HepG2 (cell line): ENCODE results near the gene SERTAD3. TPM values are rescaled to one million over a fixed set of nuclear protein-coding genes. Genes with fewer than 3 reads are reported as not detected.

Experiments
- ATAC-seq: fragments of 200-7000 bp; cut with Tn5 transposase; 3 replicates; pipeline ENCODE4 v1.9.1; 2020; ENCODE audit warnings: mild to moderate bottlenecking, moderate library complexity
- BruUV-seq: library from RNA; stranded (reverse); fragments of 400-500 nt; replicated peaks from 2 replicates; lab custom pipeline; 2021; lab: Mats Ljungman, UMichigan
- CTCF ChIA-PET: fragments of 300-600 bp; formaldehyde crosslinking; extraction: SDS; loops from one replicate; lab custom pipeline; 2021; ENCODE audit warnings: low total read pairs, inconsistent platforms, low intra/inter-chr PET ratio; lab: Yijun Ruan, JAX
- POLR2A ChIA-PET: fragments of 350-600 bp; sonication (Branson Sonifier 250); formaldehyde crosslinking; loops from one replicate; lab custom pipeline; 2020; ENCODE audit warnings: antibody characterized with exemption, inconsistent platforms; lab: Yijun Ruan, JAX
- DNase-seq: peaks from one replicate; pipeline ENCODE4 v3.0.0-alpha.2; 2015; ENCODE audit warnings: low spot score
- FAIRE-seq: peaks from 3 replicates; lab custom pipeline; 2011; peaks lifted over from hg19 to GRCh38; lab: Jason Lieb, UNC
- H2AFZ ChIP-seq: one replicate; pipeline ENCODE4 v1.6.1; 2011; ENCODE audit warnings: low read length, inconsistent platforms
- H3K27ac ChIP-seq: fragments of 300-600 bp; 3 replicates; pipeline ENCODE4 v1.8.0; 2011; ENCODE audit warnings: mixed run types, mild to moderate bottlenecking, mixed read lengths, low read length, inconsistent platforms; ENCODE audit not compliant: insufficient read depth; ENCODE audit errors: extremely low read length
- H3K27me3 ChIP-seq, 2 experiments: fragments of 200-600 bp in 1 of 2; 2 replicates in 1 of 2; 3 replicates in 1 of 2; pipeline versions ENCODE4 v1.6.0 to v1.8.0; 2011; ENCODE audit warnings: low read length in 2 of 2, mild to moderate bottlenecking in 2 of 2, moderate library complexity in 2 of 2, inconsistent platforms in 1 of 2; ENCODE audit not compliant: insufficient read depth in 2 of 2, control insufficient read depth in 1 of 2
- H3K36me3 ChIP-seq, 2 experiments: fragments of 200-600 bp in 1 of 2; replicated peaks in 1 of 2; 2 replicates in 1 of 2; 3 replicates in 1 of 2; pipeline versions ENCODE4 v1.5.1 to v1.8.0; 2011; ENCODE audit warnings: low read length in 2 of 2, inconsistent platforms in 1 of 2; ENCODE audit not compliant: insufficient read depth in 2 of 2, control insufficient read depth in 1 of 2
- H3K4me1 ChIP-seq: 2 replicates; pipeline ENCODE4 v1.5.1; 2012; ENCODE audit warnings: low read length, inconsistent platforms; ENCODE audit not compliant: insufficient read depth
- H3K4me2 ChIP-seq: 2 replicates; pipeline ENCODE4 v1.6.0; 2011; ENCODE audit warnings: low read depth, low read length, inconsistent platforms
- H3K4me3 ChIP-seq, 3 experiments: fragments of 200-600 bp in 1 of 3; sonication (generic), shearing (Covaris generic) in 1 of 3; replicated peaks in 1 of 3; 2 replicates each; pipeline ENCODE4 v1.5.1; 2011 to 2016; ENCODE audit warnings: low read length in 3 of 3, inconsistent platforms in 2 of 3, low read depth in 2 of 3, mild to moderate bottlenecking in 2 of 3, control low read depth in 1 of 3, mixed read lengths in 1 of 3; ENCODE audit not compliant: insufficient read depth in 1 of 3
- H3K79me2 ChIP-seq: one replicate; pipeline ENCODE4 v1.6.1; 2011; ENCODE audit warnings: low read length, inconsistent platforms; ENCODE audit not compliant: insufficient read depth
- H3K9ac ChIP-seq: 2 replicates; pipeline ENCODE4 v1.6.0; 2011; ENCODE audit warnings: mild to moderate bottlenecking, low read depth, low read length, inconsistent platforms; ENCODE audit not compliant: insufficient read depth
- H3K9me3 ChIP-seq: 2 replicates; pipeline ENCODE4 v1.5.1; 2012; ENCODE audit warnings: mild to moderate bottlenecking, low read length
- H4K20me1 ChIP-seq: 2 replicates; pipeline ENCODE4 v1.6.0; 2011; ENCODE audit warnings: inconsistent platforms, mild to moderate bottlenecking, low read length, moderate library complexity; ENCODE audit not compliant: insufficient read depth
- CHD4 ChIP-seq: fragments of 200-600 bp; sonication (generic); IDR thresholded peaks from 2 replicates; pipeline ENCODE4 v1.7.0; 2017; ENCODE audit warnings: mild to moderate bottlenecking, low read length, borderline replicate concordance
- HNF4A ChIP-seq: sonication (generic); formaldehyde crosslinking; IDR thresholded peaks from 2 replicates; pipeline ENCODE4 v1.4.0; 2020; ENCODE audit warnings: missing genetic modification reagents
- NFE2L1 ChIP-seq: sonication (generic); formaldehyde crosslinking; IDR thresholded peaks from 2 replicates; pipeline ENCODE4 v1.4.0; 2020; ENCODE audit warnings: missing genetic modification reagents, mild to moderate bottlenecking, borderline replicate concordance
- NONO ChIP-seq, 2 experiments: fragments of 450-650 bp in 1 of 2; sonication (generic) in 1 of 2; formaldehyde crosslinking in 1 of 2; IDR thresholded peaks in 1 of 2; conservative IDR thresholded peaks in 1 of 2; 2 replicates each; pipeline versions ENCODE4 v1.6.1 to v1.8.0; 2017 to 2022; ENCODE audit warnings: mild to moderate bottlenecking in 1 of 2, missing genetic modification reagents in 1 of 2, moderate library complexity in 1 of 2
- RBFOX2 ChIP-seq: fragments of 200-400 bp; formaldehyde crosslinking; IDR thresholded peaks from 2 replicates; pipeline ENCODE4 v1.6.1; 2017; ENCODE audit warnings: low read depth, mild to moderate bottlenecking, low read length
- SRSF1 ChIP-seq: fragments of 200-400 bp; formaldehyde crosslinking; optimal IDR thresholded peaks from 2 replicates; pipeline ENCODE3; 2017; ENCODE audit warnings: mild to moderate bottlenecking, low read depth, low read length, moderate library complexity
- TEAD3 ChIP-seq: optimal IDR thresholded peaks from 2 replicates; pipeline ENCODE3; 2016; ENCODE audit warnings: borderline replicate concordance
- U2AF1 ChIP-seq: fragments of 200-400 bp; formaldehyde crosslinking; optimal IDR thresholded peaks from 2 replicates; pipeline ENCODE3; 2017; ENCODE audit warnings: mild to moderate bottlenecking, low read depth, low read length
- ZFY ChIP-seq: sonication (generic); formaldehyde crosslinking; IDR thresholded peaks from 2 replicates; pipeline ENCODE4 v1.4.0; 2020; ENCODE audit warnings: missing genetic modification reagents
- ZNF138 ChIP-seq: sonication (generic); formaldehyde crosslinking; IDR thresholded peaks from 2 replicates; pipeline ENCODE4 v1.5.0; 2020; ENCODE audit warnings: mild to moderate bottlenecking, low read depth, missing genetic modification reagents
- ZNF557 ChIP-seq: sonication (generic); formaldehyde crosslinking; IDR thresholded peaks from 2 replicates; pipeline ENCODE4 v1.4.0; 2020; ENCODE audit warnings: missing genetic modification reagents
- ZNF605 ChIP-seq: sonication (generic); formaldehyde crosslinking; IDR thresholded peaks from 2 replicates; pipeline ENCODE4 v1.8.0; 2022; ENCODE audit warnings: mild to moderate bottlenecking, missing genetic modification reagents
- ZNF746 ChIP-seq: sonication (generic); formaldehyde crosslinking; IDR thresholded peaks from 2 replicates; pipeline ENCODE4 v1.8.0; 2022; ENCODE audit warnings: mild to moderate bottlenecking, missing genetic modification reagents
- WGBS: methylation state at CpG from one replicate; pipeline ENCODE4 v1.1.6; 2017; ENCODE audit warnings: low lambda C conversion rate; 5-methylcytosine and 5-hydroxymethylcytosine counted together
- in situ Hi-C: cut with HindIII; loops from 2 replicates; pipeline ENCODE4 v1.10.0; 2017; ENCODE audit warnings: low pct_unique_long_range_greater_than_20kb; ENCODE audit not compliant: extremely low pct_ligation_motif_present
- intact Hi-C: fragments of 100-400 bp; cut with micrococcal nuclease; formaldehyde crosslinking; loops from one replicate; pipeline ENCODE4 v1.10.0; 2022; ENCODE audit not compliant: unreplicated experiment
- polyA plus RNA-seq, 8 experiments: library from polyadenylated mRNA; depleted of rRNA in 3 of 8; stranded (reverse) in 7 of 8; unstranded in 1 of 8; fragments of >200 nt; fragmentation: Illumina TruSeq in 4 of 8; extraction: Trizol in 4 of 8; gene quantifications; 2 replicates each; pipeline versions ENCODE4 v1.2.1 to v1.2.3, GENCODE V29; 2011 to 2016; ENCODE audit warnings: low read depth in 4 of 8, missing spikeins in 1 of 8, mixed read lengths in 1 of 8; ENCODE audit not compliant: insufficient read depth in 1 of 8
- total RNA-seq, 5 experiments: library from RNA; depleted of rRNA; stranded (reverse); fragments of >200 nt; fragmentation: Illumina TruSeq; extraction: Trizol; gene quantifications; 2 replicates each; pipeline ENCODE4 v1.2.3, GENCODE V29; 2016; ENCODE audit warnings: low read depth in 1 of 5
- TF ChIP-seq, protein P1 (sequence below): fragments of 450-650 bp; IDR thresholded peaks from 2 replicates; pipeline ENCODE4 v1.6.1; 2016
- TF ChIP-seq, protein P2 (sequence below): sonication (generic); formaldehyde crosslinking; conservative IDR thresholded peaks from 2 replicates; pipeline ENCODE4 v1.4.0; 2020; ENCODE audit warnings: missing genetic modification reagents
- TF ChIP-seq, protein P3 (sequence below): sonication (generic); formaldehyde crosslinking; conservative IDR thresholded peaks from 2 replicates; pipeline ENCODE4 v1.4.0; 2020; ENCODE audit warnings: missing genetic modification reagents
- TF ChIP-seq, protein P4 (sequence below): sonication (generic); formaldehyde crosslinking; IDR thresholded peaks from 2 replicates; pipeline ENCODE4 v1.5.0; 2020; ENCODE audit warnings: mild to moderate bottlenecking, missing genetic modification reagents
- TF ChIP-seq, protein P5 (sequence below): sonication (generic); formaldehyde crosslinking; IDR thresholded peaks from 2 replicates; pipeline ENCODE4 v1.9.0; 2021; ENCODE audit warnings: missing genetic modification reagents, mild to moderate bottlenecking, borderline replicate concordance

SERTAD3 gene
- total and polyA plus RNA-seq, 2 of the 13 experiments (the other 11 are each of a cell fraction or from before 2014, with no cell fraction given) = 9.6 to 16.9 TPM

DNA sequence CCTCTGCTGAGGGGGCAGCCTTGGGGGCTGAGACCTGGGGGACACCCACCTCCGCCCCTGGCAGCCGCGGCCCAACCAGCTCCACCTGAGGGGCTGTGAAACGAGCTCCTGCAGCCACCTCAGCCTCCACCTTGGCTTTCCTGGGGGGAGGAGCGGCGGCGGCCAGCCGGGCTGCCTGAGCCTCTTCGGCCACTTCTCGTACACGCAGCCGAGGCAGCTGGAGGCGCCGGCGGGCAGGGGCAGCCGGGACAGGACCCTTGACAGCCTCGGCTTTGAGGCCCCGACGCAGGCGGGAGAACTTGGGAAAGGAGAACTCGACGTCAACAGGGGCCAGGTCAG is 46.6 kb downstream of the SERTAD3 start:
- in situ Hi-C loops = no loop called here
- no peak overlapping the region for H3K27ac ChIP-seq
- H3K4me3 ChIP-seq = no peak overlapping the region
- peaks cover 6% of the 10 kb centered on the region for H3K4me1 ChIP-seq
- no peaks in the 10 kb centered on the region for H3K9me3 ChIP-seq
- CTCF ChIA-PET = no interaction called here
- BruUV-seq = no TSS peak
- H3K9ac ChIP-seq = no peak overlapping the region
- no peak overlapping the region for H2AFZ ChIP-seq
- FAIRE-seq = no peak
- TF ChIP-seq, protein P1, sequence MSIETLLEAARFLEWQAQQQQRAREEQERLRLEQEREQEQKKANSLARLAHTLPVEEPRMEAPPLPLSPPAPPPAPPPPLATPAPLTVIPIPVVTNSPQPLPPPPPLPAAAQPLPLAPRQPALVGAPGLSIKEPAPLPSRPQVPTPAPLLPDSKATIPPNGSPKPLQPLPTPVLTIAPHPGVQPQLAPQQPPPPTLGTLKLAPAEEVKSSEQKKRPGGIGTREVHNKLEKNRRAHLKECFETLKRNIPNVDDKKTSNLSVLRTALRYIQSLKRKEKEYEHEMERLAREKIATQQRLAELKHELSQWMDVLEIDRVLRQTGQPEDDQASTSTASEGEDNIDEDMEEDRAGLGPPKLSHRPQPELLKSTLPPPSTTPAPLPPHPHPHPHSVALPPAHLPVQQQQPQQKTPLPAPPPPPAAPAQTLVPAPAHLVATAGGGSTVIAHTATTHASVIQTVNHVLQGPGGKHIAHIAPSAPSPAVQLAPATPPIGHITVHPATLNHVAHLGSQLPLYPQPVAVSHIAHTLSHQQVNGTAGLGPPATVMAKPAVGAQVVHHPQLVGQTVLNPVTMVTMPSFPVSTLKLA = no peak
- TF ChIP-seq ZNF138 (CRISPR knock-in tag) (no peak), ZNF557 (CRISPR knock-in tag) (no peak), TEAD3 (CRISPR knock-in tag) (no peak), ZNF746 (no peak), U2AF1 (no peak), ZNF605 (CRISPR knock-in tag) (no peak), HNF4A (CRISPR knock-in tag) (no peak), NFE2L1 (CRISPR knock-in tag) (no peak), ZFY (CRISPR knock-in tag) (no peak), CHD4 (no peak), NONO (IDR thresholded peaks at IDR 0.05) (no peak), NONO (CRISPR knock-in tag; conservative IDR thresholded peaks at IDR 0.05) (no peak), SRSF1 (no peak), RBFOX2 (no peak)
- TF ChIP-seq, protein P2, sequence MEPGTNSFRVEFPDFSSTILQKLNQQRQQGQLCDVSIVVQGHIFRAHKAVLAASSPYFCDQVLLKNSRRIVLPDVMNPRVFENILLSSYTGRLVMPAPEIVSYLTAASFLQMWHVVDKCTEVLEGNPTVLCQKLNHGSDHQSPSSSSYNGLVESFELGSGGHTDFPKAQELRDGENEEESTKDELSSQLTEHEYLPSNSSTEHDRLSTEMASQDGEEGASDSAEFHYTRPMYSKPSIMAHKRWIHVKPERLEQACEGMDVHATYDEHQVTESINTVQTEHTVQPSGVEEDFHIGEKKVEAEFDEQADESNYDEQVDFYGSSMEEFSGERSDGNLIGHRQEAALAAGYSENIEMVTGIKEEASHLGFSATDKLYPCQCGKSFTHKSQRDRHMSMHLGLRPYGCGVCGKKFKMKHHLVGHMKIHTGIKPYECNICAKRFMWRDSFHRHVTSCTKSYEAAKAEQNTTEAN = no peak
- TF ChIP-seq, protein P3, sequence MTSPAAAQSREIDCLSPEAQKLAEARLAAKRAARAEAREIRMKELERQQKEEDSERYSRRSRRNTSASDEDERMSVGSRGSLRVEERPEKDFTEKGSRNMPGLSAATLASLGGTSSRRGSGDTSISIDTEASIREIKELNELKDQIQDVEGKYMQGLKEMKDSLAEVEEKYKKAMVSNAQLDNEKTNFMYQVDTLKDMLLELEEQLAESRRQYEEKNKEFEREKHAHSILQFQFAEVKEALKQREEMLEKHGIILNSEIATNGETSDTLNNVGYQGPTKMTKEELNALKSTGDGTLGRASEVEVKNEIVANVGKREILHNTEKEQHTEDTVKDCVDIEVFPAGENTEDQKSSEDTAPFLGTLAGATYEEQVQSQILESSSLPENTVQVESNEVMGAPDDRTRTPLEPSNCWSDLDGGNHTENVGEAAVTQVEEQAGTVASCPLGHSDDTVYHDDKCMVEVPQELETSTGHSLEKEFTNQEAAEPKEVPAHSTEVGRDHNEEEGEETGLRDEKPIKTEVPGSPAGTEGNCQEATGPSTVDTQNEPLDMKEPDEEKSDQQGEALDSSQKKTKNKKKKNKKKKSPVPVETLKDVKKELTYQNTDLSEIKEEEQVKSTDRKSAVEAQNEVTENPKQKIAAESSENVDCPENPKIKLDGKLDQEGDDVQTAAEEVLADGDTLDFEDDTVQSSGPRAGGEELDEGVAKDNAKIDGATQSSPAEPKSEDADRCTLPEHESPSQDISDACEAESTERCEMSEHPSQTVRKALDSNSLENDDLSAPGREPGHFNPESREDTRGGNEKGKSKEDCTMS (CRISPR knock-in tag) = no peak
- TF ChIP-seq, protein P4, sequence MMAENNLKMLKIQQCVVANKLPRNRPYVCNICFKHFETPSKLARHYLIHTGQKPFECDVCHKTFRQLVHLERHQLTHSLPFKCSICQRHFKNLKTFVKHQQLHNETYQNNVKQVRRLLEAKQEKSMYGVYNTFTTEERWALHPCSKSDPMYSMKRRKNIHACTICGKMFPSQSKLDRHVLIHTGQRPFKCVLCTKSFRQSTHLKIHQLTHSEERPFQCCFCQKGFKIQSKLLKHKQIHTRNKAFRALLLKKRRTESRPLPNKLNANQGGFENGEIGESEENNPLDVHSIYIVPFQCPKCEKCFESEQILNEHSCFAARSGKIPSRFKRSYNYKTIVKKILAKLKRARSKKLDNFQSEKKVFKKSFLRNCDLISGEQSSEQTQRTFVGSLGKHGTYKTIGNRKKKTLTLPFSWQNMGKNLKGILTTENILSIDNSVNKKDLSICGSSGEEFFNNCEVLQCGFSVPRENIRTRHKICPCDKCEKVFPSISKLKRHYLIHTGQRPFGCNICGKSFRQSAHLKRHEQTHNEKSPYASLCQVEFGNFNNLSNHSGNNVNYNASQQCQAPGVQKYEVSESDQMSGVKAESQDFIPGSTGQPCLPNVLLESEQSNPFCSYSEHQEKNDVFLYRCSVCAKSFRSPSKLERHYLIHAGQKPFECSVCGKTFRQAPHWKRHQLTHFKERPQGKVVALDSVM (CRISPR knock-in tag) = no peak
- TF ChIP-seq, protein P5, sequence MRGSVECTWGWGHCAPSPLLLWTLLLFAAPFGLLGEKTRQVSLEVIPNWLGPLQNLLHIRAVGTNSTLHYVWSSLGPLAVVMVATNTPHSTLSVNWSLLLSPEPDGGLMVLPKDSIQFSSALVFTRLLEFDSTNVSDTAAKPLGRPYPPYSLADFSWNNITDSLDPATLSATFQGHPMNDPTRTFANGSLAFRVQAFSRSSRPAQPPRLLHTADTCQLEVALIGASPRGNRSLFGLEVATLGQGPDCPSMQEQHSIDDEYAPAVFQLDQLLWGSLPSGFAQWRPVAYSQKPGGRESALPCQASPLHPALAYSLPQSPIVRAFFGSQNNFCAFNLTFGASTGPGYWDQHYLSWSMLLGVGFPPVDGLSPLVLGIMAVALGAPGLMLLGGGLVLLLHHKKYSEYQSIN = no peak
- no peak for ATAC-seq
- WGBS = 66% methylated on average over 4 of the region's 22 CpGs
- POLR2A ChIA-PET = no interaction called here
- no peak for DNase-seq
- no peaks in the 10 kb centered on the region for H3K36me3 ChIP-seq
- intact Hi-C loops = no loop called here
- H3K79me2 ChIP-seq = no peaks in the 10 kb centered on the region
- no peak overlapping the region for H3K4me2 ChIP-seq
- H3K27me3 ChIP-seq = peaks cover 10 to 35% of the 10 kb centered on the region in 2 experiments; a peak in 4 of 5 replicates
- H4K20me1 ChIP-seq = no peaks in the 10 kb centered on the region
